C4-2B (cell line): ENCODE data around the gene IFT122.

ENCODE experiments used
- ZFX ChIP-seq: fragments of 450-650 bp; IDR thresholded peaks from 2 replicates; pipeline ENCODE4 v1.6.1; 2017
- TF ChIP-seq, protein P1 (sequence below): fragments of 450-650 bp; conservative IDR thresholded peaks from 2 replicates; pipeline ENCODE4 v1.5.1; 2017; ENCODE audit warnings: mild to moderate bottlenecking

DNA sequence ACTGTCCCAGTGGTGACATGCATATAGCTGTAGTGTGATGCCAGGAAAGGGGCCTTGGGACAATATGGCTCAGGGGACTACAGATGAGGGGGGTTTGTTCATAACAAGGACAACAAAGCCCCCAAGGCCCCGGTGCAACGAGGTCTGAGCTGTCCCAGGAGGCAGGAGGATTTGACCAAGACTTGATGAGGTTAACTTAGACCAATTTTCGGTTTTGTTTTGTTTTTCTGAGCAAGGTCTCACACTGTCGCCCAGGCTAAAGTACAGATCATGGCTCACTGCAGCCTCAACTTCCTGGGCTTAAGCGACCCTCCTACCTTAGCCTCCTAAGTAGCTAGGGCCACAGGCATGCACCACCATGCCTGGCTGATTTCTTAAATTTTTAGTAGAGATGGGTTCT, 35.4 kb upstream of the IFT122 start:
- TF ChIP-seq, protein P1, sequence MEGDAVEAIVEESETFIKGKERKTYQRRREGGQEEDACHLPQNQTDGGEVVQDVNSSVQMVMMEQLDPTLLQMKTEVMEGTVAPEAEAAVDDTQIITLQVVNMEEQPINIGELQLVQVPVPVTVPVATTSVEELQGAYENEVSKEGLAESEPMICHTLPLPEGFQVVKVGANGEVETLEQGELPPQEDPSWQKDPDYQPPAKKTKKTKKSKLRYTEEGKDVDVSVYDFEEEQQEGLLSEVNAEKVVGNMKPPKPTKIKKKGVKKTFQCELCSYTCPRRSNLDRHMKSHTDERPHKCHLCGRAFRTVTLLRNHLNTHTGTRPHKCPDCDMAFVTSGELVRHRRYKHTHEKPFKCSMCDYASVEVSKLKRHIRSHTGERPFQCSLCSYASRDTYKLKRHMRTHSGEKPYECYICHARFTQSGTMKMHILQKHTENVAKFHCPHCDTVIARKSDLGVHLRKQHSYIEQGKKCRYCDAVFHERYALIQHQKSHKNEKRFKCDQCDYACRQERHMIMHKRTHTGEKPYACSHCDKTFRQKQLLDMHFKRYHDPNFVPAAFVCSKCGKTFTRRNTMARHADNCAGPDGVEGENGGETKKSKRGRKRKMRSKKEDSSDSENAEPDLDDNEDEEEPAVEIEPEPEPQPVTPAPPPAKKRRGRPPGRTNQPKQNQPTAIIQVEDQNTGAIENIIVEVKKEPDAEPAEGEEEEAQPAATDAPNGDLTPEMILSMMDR = no peak
- TF ChIP-seq ZFX = no peak
